Body of pancreas (tissue), 4 donors: ENCODE measurements around the gene RNASEH2B. TPM values are rescaled to one million over a fixed set of nuclear protein-coding genes. Genes with fewer than 3 reads are reported as not detected.

ENCODE experiments used
- ATAC-seq: fragments of 150-250 bp; one replicate; pipeline ENCODE4 v1.9.1; 2016
- DNase-seq, 4 donors: peaks; one replicate each; pipeline ENCODE4 v3.0.0-alpha.2; 2019
- H3K27ac ChIP-seq, 4 donors: fragments of 200-600 bp; sonication (generic); 1 replicate in 3 of 4; 2 replicates in 1 of 4; pipeline versions ENCODE4 v1.5.1 to v1.6.1; 2016 to 2019; ENCODE audit warnings: mild to moderate bottlenecking in 1 of 4, mixed read lengths in 1 of 4, moderate library complexity in 1 of 4
- H3K27me3 ChIP-seq, 2 donors: fragments of 200-600 bp; sonication (generic); one replicate each; pipeline ENCODE4 v1.6.0; 2016; ENCODE audit warnings: mild to moderate bottlenecking in 1 of 2
- H3K36me3 ChIP-seq, 2 donors: fragments of 200-600 bp; sonication (generic); replicated peaks in 1 of 2; 2 replicates each; pipeline ENCODE4 v1.5.1; 2016; ENCODE audit warnings: low read depth in 2 of 2; ENCODE audit not compliant: insufficient read depth in 1 of 2
- H3K4me1 ChIP-seq: fragments of 200-600 bp; sonication (generic); one replicate; pipeline ENCODE4 v1.6.0; 2016
- H3K4me3 ChIP-seq, 2 donors: fragments of 200-600 bp; sonication (generic); 1 replicate in 1 of 2; 2 replicates in 1 of 2; pipeline ENCODE4 v1.5.1; 2016 to 2019
- H3K9me3 ChIP-seq, 3 donors: fragments of 200-600 bp; sonication (generic); 1 replicate in 2 of 3; 2 replicates in 1 of 3; pipeline ENCODE4 v1.5.1; 2016
- POLR2A ChIP-seq, 3 donors: fragments of 450-650 bp; IDR thresholded peaks; one replicate each; pipeline ENCODE4 v1.6.1; 2016; ENCODE audit warnings: antibody characterized with exemption in 3 of 3, mild to moderate bottlenecking in 2 of 3
- WGBS, 2 donors: methylation state at CpG; one replicate each; pipeline ENCODE4 v1.1.5; 2017; 5-methylcytosine and 5-hydroxymethylcytosine counted together
- intact Hi-C: fragments of 100-400 bp; cut with DNase I; formaldehyde crosslinking; loops from one replicate; pipeline ENCODE4 v1.15.1; 2023
- total RNA-seq, 2 donors: library from RNA; depleted of rRNA; stranded (reverse); fragments of >200 nt; gene quantifications; one replicate each; pipeline ENCODE4 v1.1.0, GENCODE V29; 2016
- TF ChIP-seq, protein P1 (sequence below), 7 experiments: fragments of 450-650 bp in 4 of 7; fragments of 200-600 bp in 3 of 7; sonication (generic) in 3 of 7; IDR thresholded peaks; one replicate each; pipeline ENCODE4 v1.5.1; 2016 to 2019; ENCODE audit warnings: antibody characterized with exemption in 7 of 7

Gene RNASEH2B
- total RNA-seq, 2 donors from 2014 or later: 17.1 to 34.2 TPM

DNA sequence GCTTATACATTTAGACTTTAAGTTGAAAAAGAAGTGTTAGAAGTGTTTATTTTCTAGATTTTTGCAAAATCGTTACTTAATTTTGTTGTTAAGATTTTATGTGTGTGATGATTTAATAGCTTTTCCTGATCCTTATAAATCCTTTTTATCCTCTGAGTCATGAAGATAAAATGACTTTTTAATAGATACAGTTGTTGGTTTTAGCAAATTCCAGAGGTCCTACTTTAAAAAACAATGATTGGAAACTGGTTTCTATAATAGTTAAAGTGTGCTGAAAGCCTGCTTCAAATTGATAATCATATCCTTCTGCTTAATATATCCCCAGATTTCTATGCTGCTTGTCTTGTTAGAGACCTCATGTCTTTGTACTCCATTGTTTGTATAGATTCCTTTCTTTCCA lies 39.0 kb downstream of the RNASEH2B start:
- intact Hi-C loops: no loop called here
- no peak for TF ChIP-seq POLR2A (IDR thresholded peaks at IDR 0.05)
- TF ChIP-seq, protein P1, sequence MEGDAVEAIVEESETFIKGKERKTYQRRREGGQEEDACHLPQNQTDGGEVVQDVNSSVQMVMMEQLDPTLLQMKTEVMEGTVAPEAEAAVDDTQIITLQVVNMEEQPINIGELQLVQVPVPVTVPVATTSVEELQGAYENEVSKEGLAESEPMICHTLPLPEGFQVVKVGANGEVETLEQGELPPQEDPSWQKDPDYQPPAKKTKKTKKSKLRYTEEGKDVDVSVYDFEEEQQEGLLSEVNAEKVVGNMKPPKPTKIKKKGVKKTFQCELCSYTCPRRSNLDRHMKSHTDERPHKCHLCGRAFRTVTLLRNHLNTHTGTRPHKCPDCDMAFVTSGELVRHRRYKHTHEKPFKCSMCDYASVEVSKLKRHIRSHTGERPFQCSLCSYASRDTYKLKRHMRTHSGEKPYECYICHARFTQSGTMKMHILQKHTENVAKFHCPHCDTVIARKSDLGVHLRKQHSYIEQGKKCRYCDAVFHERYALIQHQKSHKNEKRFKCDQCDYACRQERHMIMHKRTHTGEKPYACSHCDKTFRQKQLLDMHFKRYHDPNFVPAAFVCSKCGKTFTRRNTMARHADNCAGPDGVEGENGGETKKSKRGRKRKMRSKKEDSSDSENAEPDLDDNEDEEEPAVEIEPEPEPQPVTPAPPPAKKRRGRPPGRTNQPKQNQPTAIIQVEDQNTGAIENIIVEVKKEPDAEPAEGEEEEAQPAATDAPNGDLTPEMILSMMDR (IDR thresholded peaks at IDR 0.05): no peak
- WGBS, 2 donors: 84 to 88% methylated on average over 1 of the region's 1 CpG
- ATAC-seq (no peak), DNase-seq (no peak)
- Histone ChIP-seq H3K36me3 (peaks cover 0 to 3% of the 10 kb centered on the region in 2 donors), H3K27me3 (no peaks in the 10 kb centered on the region), H3K4me1 (no peaks in the 10 kb centered on the region), H3K27ac (no peak overlapping the region), H3K4me3 (no peak overlapping the region), H3K9me3 (no peaks in the 10 kb centered on the region)

DNA sequence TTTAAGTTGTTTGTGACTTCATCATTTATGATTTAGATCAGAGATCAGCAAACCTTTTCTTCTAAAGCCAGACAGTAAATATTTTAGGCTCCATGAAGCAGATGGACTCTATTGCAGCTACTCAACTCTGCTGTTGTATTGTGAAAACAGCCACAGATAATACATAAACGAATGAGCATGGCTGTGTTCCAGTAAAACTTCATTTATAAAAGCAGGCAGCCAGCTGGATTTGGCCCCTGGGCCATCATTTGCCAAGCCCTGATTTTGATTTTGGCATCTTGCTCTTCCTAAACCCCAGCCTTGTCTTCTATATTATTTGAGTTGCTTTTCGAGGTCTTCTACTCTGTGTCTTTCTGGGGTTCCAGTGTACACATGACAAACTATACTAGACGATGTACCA lies 41.3 kb downstream of the RNASEH2B start:
- peaks cover 0 to 3% of the 10 kb centered on the region in 2 donors for H3K36me3 ChIP-seq
- no peak overlapping the region for H3K27ac ChIP-seq
- intact Hi-C loops: no loop called here
- no peak for DNase-seq
- no peak for TF ChIP-seq POLR2A (IDR thresholded peaks at IDR 0.05)
- TF ChIP-seq, protein P1 (IDR thresholded peaks at IDR 0.05): no peak
- H3K4me3 ChIP-seq: no peak overlapping the region
- 50 to 56% methylated on average over 3 of the region's 3 CpGs for WGBS, 2 donors
- no peaks in the 10 kb centered on the region for H3K9me3 ChIP-seq
- H3K27me3 ChIP-seq: no peaks in the 10 kb centered on the region
- no peak for ATAC-seq
- H3K4me1 ChIP-seq: no peaks in the 10 kb centered on the region

DNA sequence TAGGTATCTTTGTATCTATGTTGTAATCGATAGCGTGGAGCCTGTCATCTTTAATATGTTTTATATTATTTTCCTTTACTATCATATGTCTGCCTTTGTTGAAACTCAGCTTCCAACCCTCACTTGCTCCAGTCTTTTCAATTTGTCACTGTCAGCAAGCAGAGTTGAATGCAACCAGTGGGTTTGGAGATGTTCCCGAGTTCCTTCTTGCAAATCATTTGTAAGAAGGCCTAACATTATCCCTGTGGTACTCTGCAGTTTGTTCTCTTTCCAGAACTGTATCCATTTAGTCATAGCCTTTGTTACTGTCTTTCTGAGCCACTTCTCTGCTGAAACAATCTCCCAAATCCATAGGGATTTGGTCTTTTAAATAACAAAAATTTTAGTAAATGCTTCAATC lies 41.8 kb downstream of the RNASEH2B start:
- H3K36me3 ChIP-seq: peaks cover 0 to 3% of the 10 kb centered on the region in 2 donors
- WGBS, 2 donors: 83 to 89% methylated on average over 3 of the region's 3 CpGs
- ATAC-seq: no peak
- H3K27ac ChIP-seq: no peak overlapping the region
- no peak overlapping the region for H3K4me3 ChIP-seq
- H3K27me3 ChIP-seq: no peaks in the 10 kb centered on the region
- TF ChIP-seq POLR2A (IDR thresholded peaks at IDR 0.05): no peak
- TF ChIP-seq, protein P1 (IDR thresholded peaks at IDR 0.05): no peak
- H3K9me3 ChIP-seq: no peaks in the 10 kb centered on the region
- H3K4me1 ChIP-seq: no peaks in the 10 kb centered on the region
- DNase-seq: no peak
- intact Hi-C loops: no loop called here

DNA sequence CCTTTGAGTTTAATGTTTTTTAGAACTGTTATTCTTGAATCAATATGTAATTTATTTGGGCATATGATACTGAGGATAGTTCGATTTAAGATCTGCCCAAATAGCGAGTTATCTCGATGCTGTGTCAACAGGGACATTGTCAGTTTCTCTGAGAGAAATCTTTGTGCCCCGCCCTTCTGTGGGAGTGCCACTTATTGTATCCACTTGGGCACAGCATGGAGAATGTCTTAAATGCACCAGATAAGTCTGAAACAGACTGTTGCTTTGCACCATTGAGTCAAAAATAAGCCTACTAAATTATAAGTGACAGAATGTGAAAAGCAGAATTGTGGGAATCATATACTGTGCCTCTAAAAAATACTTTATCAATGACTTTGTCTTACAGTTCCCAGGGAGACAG lies 45.6 kb downstream of the RNASEH2B start:
- Histone ChIP-seq H3K4me1 (no peaks in the 10 kb centered on the region), H3K27me3 (no peaks in the 10 kb centered on the region), H3K27ac (no peak overlapping the region), H3K9me3 (no peaks in the 10 kb centered on the region), H3K4me3 (no peak overlapping the region), H3K36me3 (no peaks in the 10 kb centered on the region)
- ATAC-seq (no peak), DNase-seq (no peak)
- TF ChIP-seq POLR2A (IDR thresholded peaks at IDR 0.05): no peak
- TF ChIP-seq, protein P1 (IDR thresholded peaks at IDR 0.05): no peak
- 76 to 79% methylated on average over 4 of the region's 4 CpGs for WGBS, 2 donors
- intact Hi-C loops: no loop called here

DNA sequence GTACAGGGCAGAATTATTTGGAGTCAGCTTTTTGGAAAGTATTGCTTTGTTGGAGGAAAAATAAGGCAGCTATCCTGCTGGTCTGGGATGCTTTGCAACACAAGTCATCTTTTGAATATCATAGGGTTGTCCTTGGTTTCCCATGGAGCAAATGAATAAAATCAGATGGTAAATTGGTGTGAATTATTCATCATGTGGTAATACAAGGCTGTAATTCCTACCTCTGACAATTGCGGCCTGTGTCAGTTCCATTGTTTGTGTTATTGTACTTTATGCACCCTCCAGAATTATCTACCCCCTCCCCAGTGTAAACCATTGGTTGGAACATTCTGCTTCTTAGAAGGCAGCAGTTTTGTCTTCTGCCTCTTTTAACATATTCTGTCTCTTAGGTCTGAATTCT lies 46.2 kb downstream of the RNASEH2B start:
- TF ChIP-seq POLR2A (IDR thresholded peaks at IDR 0.05): no peak
- TF ChIP-seq, protein P1 (IDR thresholded peaks at IDR 0.05): no peak
- no peak overlapping the region for H3K27ac ChIP-seq
- no peak for DNase-seq
- no peaks in the 10 kb centered on the region for H3K4me1 ChIP-seq
- WGBS, 2 donors: 96 to 100% methylated on average over 1 of the region's 1 CpG
- no peaks in the 10 kb centered on the region for H3K36me3 ChIP-seq
- intact Hi-C loops: no loop called here
- H3K9me3 ChIP-seq: no peaks in the 10 kb centered on the region
- ATAC-seq: no peak
- H3K27me3 ChIP-seq: no peaks in the 10 kb centered on the region
- H3K4me3 ChIP-seq: no peak overlapping the region
